HFF-Myc (cell line): ENCODE measurements around the gene PIK3R3.
"Not testable (repeated sequence)": the region's sequence is repeated elsewhere in the genome, so short reads cannot be mapped to it uniquely, and the experiment has no call there.

Source experiments
- DNase-seq: peaks from one replicate; pipeline ENCODE4 v3.0.0-alpha.2; 2011; ENCODE audit warnings: low read depth; ENCODE audit errors: extremely low read depth
- H3K4me3 ChIP-seq: replicated peaks from 2 replicates; pipeline ENCODE4 v1.5.1; 2011; ENCODE audit warnings: low read depth, mild to moderate bottlenecking, control low read depth, low read length
- TF ChIP-seq, protein P1 (sequence below): IDR thresholded peaks from 2 replicates; pipeline ENCODE4 v1.5.1; 2012; ENCODE audit warnings: mild to moderate bottlenecking, low read depth, low read length, control low read depth; ENCODE audit errors: missing control alignments

The PIK3R3 gene

DNA sequence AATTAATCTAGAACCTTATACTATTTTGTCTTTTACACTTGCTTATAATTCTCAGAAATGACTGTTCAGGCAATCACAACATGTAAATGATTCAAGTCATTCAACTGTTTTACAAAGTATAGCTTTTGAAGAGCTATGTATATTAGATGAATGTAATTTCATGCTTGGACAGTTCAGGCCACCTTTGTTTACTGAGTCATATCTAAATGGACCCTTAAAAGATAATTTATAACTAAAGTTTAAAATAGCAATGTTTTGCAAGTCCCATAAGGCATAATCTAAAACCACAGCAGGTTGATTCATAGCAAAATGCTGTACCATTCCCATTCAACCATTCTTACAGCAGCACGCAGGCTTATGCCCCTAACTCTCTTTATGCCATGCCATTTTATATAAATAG lies 64.8 kb downstream of the PIK3R3 start:
- H3K4me3 ChIP-seq = no peak overlapping the region
- no peak for DNase-seq
- TF ChIP-seq, protein P1, sequence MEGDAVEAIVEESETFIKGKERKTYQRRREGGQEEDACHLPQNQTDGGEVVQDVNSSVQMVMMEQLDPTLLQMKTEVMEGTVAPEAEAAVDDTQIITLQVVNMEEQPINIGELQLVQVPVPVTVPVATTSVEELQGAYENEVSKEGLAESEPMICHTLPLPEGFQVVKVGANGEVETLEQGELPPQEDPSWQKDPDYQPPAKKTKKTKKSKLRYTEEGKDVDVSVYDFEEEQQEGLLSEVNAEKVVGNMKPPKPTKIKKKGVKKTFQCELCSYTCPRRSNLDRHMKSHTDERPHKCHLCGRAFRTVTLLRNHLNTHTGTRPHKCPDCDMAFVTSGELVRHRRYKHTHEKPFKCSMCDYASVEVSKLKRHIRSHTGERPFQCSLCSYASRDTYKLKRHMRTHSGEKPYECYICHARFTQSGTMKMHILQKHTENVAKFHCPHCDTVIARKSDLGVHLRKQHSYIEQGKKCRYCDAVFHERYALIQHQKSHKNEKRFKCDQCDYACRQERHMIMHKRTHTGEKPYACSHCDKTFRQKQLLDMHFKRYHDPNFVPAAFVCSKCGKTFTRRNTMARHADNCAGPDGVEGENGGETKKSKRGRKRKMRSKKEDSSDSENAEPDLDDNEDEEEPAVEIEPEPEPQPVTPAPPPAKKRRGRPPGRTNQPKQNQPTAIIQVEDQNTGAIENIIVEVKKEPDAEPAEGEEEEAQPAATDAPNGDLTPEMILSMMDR = no peak

DNA sequence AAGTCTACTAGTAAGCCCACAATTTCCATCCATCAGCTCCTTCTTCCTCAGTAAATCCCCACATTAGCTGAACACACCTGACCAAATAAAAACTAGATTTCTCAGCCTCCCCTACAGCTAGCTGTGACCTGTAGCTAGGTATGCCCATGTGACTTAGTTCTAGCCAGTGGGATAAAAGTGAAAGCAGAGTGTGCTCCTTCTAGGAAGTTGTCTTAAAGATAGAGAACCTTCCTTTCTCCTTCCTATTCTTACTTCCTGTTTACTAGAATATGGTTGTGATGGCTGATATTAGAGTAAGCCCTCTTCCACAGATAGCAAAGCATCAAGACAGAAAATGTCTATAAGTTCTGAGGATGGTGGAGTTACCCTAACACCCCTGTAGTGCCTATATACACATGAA lies 67.0 kb downstream of the PIK3R3 start:
- no peak overlapping the region for H3K4me3 ChIP-seq

DNA sequence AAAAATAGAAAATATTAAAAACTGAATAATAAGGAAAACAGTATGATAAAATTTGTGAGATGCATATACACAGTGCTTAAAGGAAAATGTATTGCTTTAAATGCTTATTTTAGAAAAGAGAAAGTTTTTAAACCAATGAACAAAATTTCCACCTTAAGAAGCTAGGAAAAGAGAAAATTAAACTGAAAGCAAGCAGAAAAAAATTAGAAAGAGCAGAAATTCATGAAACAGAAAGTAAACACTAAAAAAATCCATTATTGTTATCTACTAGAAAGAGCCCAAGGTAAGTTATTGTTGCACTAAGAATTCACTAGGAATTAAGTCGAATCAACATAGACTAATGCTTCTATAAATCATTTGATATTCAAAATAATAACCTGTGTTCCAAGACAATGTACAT lies 67.7 kb downstream of the PIK3R3 start:
- H3K4me3 ChIP-seq = no peak overlapping the region
- TF ChIP-seq, protein P1 = no peak
- no peak for DNase-seq

More for the DNA sequence above, 67.0 kb downstream of the PIK3R3 start:
- TF ChIP-seq, protein P1 = no peak
- no peak for DNase-seq

DNA sequence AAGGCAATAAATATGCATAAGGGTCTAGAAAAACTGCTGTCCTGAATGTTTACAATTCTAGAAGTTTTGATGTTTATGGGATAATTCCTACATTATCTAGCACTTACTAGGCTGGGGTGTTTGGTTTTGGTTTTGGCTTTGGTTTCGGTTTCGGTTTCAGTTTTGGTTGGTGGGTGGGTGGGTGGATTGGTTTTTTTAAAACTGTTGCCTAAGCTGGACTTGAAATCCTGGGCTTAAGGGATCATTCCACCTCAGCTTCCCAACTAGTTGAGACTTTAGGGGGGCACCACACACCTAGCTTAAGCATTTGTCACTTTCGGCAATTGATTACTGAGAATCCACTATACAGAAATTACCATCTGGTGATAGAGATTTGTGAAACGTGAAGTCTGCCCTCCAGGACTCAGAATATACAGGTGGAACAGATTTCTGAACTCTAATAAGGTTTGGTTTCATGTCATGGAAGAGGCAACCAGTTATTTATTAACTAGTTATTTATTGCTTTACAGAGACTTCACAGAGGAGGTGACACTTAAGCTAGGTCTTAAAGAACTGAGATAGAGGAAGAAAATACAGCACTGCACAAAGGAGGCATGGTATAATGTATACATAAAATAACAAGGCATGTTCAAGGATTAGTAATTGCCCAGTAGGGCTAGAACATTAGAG lies 69.6 kb downstream of the PIK3R3 start:
- no peak for DNase-seq
- TF ChIP-seq, protein P1 = no peak

DNA sequence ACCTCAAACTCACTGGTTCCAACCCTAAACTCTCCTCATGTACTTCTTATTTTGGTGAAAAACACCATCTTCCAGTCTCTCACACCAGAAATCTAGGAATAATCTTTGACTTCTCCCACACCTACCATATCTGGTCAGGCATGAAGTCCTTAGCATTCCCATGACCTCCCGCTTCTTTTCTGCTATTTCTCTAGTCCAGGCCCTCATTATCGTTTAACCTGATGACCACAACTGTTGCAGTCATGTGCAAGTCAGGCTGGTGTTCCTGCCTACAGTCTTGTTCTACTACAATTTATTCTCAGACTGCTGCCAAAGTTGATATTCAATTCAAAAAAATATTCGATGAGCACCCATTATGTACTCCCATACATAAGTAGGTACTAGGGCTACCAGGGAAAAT lies 71.3 kb downstream of the PIK3R3 start:
- H3K4me3 ChIP-seq = no peak overlapping the region
- no peak for DNase-seq
- TF ChIP-seq, protein P1 = no peak

More for the DNA sequence above, 69.6 kb downstream of the PIK3R3 start:
- H3K4me3 ChIP-seq = no peak overlapping the region

DNA sequence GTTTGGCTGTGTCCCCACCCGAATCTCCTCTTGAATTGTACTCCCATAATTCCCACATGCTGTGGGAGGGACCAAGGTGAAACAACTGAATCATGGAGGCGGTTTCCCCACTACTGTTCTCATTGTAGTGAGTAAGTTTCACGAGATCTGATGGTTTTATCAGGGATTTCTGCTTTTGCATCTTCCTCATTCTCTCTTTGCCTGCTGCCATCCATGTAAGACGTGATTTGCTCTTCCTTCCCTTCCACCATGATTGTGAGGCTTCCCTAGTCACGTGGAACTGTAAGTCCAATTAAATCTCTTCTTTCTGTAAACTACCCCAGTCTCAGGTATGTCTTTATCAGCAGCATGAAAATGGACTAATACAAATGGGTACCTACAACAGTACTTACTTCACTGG lies 73.5 kb downstream of the PIK3R3 start:
- TF ChIP-seq, protein P1 = no peak
- DNase-seq = no peak
- no peak overlapping the region for H3K4me3 ChIP-seq

DNA sequence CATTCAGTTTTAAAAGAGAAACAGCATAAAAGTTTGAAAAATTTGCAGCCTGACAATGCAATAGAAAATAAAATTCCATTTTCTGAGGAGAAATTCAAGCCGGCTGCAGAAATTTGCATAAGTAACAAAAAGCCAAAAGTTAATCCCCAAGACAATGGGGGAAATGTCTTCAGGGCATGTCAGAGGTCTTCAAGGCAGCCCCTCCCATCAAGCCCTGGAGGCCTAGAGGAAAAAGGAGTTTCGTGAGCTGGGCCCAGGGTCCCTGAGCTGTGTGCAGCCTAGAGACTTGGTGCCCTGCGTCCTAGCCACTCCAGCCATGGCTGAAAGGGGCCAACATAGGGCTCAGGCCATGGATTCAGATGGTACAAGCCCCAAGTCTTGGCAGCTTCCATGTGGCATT lies 74.6 kb downstream of the PIK3R3 start:
- TF ChIP-seq, protein P1 = no peak
- H3K4me3 ChIP-seq = no peak overlapping the region
- no peak for DNase-seq

DNA sequence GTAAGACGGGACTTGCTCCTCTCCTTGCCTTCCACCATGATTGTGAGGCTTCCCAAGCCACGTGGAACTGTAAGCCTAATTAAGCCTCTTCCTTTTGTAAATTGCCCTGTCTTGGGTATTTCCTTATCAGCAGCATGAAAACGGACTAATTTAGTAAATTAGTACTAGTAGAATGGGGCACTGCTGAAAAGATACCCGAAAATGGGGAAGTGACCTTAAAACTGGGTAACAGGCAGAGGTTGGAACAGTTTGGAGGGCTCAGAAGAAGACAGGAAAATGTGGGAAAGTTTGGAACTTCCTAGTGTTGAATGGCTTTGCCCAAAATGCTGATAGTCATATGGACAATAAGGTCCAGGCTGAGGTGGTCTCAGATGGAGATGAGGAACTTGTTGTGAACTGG lies 75.2 kb downstream of the PIK3R3 start:
- DNase-seq = not testable (repeated sequence)

More for the DNA sequence above, 75.2 kb downstream of the PIK3R3 start:
- H3K4me3 ChIP-seq = not testable (repeated sequence)
